Vagina (tissue), 2 donors: ENCODE measurements around the gene LHCGR. TPM values are rescaled to one million over a fixed set of nuclear protein-coding genes. Genes with fewer than 3 reads are reported as not detected.
"Not testable (repeated sequence)": the region's sequence is repeated elsewhere in the genome, so short reads cannot be mapped to it uniquely, and the experiment has no call there.

Experiments
- DNase-seq, 2 donors: peaks; one replicate each; pipeline ENCODE4 v3.0.0-alpha.2; 2017; ENCODE audit errors: extremely low spot score in 2 of 2
- H3K27ac ChIP-seq: fragments of 200-600 bp; sonication (generic); one replicate; pipeline ENCODE4 v1.5.1; 2019
- H3K27me3 ChIP-seq: fragments of 200-600 bp; sonication (generic); one replicate; pipeline ENCODE4 v1.5.1; 2019
- H3K36me3 ChIP-seq, 2 donors: fragments of 200-600 bp; sonication (generic); one replicate each; pipeline ENCODE4 v1.5.1; 2017 to 2019
- H3K4me1 ChIP-seq: fragments of 200-600 bp; sonication (generic); one replicate; pipeline ENCODE4 v1.5.1; 2019
- H3K4me3 ChIP-seq, 2 donors: fragments of 200-600 bp; sonication (generic); 1 replicate in 1 of 2; 2 replicates in 1 of 2; pipeline ENCODE4 v1.5.1; 2016 to 2019
- H3K9me3 ChIP-seq: fragments of 200-600 bp; sonication (generic); one replicate; pipeline ENCODE4 v1.5.1; 2019
- CTCF ChIP-seq, 3 experiments: fragments of 450-650 bp in 2 of 3; fragments of 200-600 bp in 1 of 3; sonication (generic) in 1 of 3; IDR thresholded peaks; one replicate each; pipeline ENCODE4 v1.5.1; 2017 to 2019; ENCODE audit warnings: antibody characterized with exemption in 3 of 3, mild to moderate bottlenecking in 2 of 3, moderate library complexity in 2 of 3
- POLR2A ChIP-seq, 2 donors: fragments of 450-650 bp; IDR thresholded peaks; one replicate each; pipeline ENCODE4 v1.6.1; 2017; ENCODE audit warnings: antibody characterized with exemption in 2 of 2, mild to moderate bottlenecking in 2 of 2, moderate library complexity in 2 of 2
- POLR2AphosphoS5 ChIP-seq, 2 donors: sonication (generic); formaldehyde crosslinking; IDR thresholded peaks; one replicate each; pipeline ENCODE4 v1.9.0; 2017; ENCODE audit warnings: antibody characterized with exemption in 2 of 2, mild to moderate bottlenecking in 2 of 2, low read depth in 1 of 2; ENCODE audit not compliant: insufficient read depth in 1 of 2
- intact Hi-C: fragments of 100-400 bp; cut with DNase I; formaldehyde crosslinking; loops from one replicate; pipeline ENCODE4 v1.15.1; 2023
- total RNA-seq: library from RNA; depleted of rRNA; stranded (reverse); fragments of >200 nt; gene quantifications from one replicate; pipeline ENCODE4 v1.2.3, GENCODE V29; 2016

Gene LHCGR
- total RNA-seq, 1 donor from 2014 or later, result not detected

GRCh38 chr2:48749291-48750127, 6.0 kb downstream of the LHCGR start:
- H3K4me1 ChIP-seq, result no peaks in the 10 kb centered on the region
- intact Hi-C loops, result no loop called here
- H3K27ac ChIP-seq, result no peak overlapping the region
- H3K4me3 ChIP-seq, result no peak overlapping the region
- no peak for DNase-seq
- H3K27me3 ChIP-seq, result no peaks in the 10 kb centered on the region
- no peak for TF ChIP-seq POLR2A (IDR thresholded peaks at IDR 0.05)
- no peak for TF ChIP-seq POLR2AphosphoS5 (IDR thresholded peaks at IDR 0.05; ENCODE audit: insufficient read depth in 1 of 2, low read depth in 1 of 2)
- TF ChIP-seq CTCF (IDR thresholded peaks at IDR 0.05), result no peak
- no peaks in the 10 kb centered on the region for H3K9me3 ChIP-seq
- no peaks in the 10 kb centered on the region for H3K36me3 ChIP-seq

GRCh38 chr2:48747319-48747718, 8.2 kb downstream of the LHCGR start:
- intact Hi-C loops, result no loop called here
- H3K27me3 ChIP-seq, result no peaks in the 10 kb centered on the region

GRCh38 chr2:48739236-48739635, 16.3 kb downstream of the LHCGR start:
- H3K4me3 ChIP-seq, H3K27ac ChIP-seq, DNase-seq, H3K9me3 ChIP-seq, H3K36me3 ChIP-seq, H3K4me1 ChIP-seq, intact Hi-C loops, H3K27me3 ChIP-seq: not testable (repeated sequence)

More at GRCh38 chr2:48747319-48747718, 8.2 kb downstream of the LHCGR start:
- Histone ChIP-seq H3K36me3 (no peaks in the 10 kb centered on the region), H3K9me3 (no peaks in the 10 kb centered on the region), H3K4me3 (no peak overlapping the region), H3K27ac (no peak overlapping the region), H3K4me1 (no peaks in the 10 kb centered on the region)
- no peak for DNase-seq
- no peak for TF ChIP-seq CTCF (IDR thresholded peaks at IDR 0.05)
- no peak for TF ChIP-seq POLR2AphosphoS5 (IDR thresholded peaks at IDR 0.05; ENCODE audit: insufficient read depth in 1 of 2, low read depth in 1 of 2)
- TF ChIP-seq POLR2A (IDR thresholded peaks at IDR 0.05), result no peak

GRCh38 chr2:48738806-48739205, 16.7 kb downstream of the LHCGR start:
- no peaks in the 10 kb centered on the region for H3K27me3 ChIP-seq
- no peaks in the 10 kb centered on the region for H3K9me3 ChIP-seq
- H3K36me3 ChIP-seq, result no peaks in the 10 kb centered on the region
- intact Hi-C loops, result no loop called here
- DNase-seq, result no peak
- TF ChIP-seq CTCF (IDR thresholded peaks at IDR 0.05) (no peak), POLR2A (IDR thresholded peaks at IDR 0.05) (no peak), POLR2AphosphoS5 (IDR thresholded peaks at IDR 0.05; ENCODE audit: insufficient read depth in 1 of 2, low read depth in 1 of 2) (no peak)
- H3K4me1 ChIP-seq, result peaks cover 1% of the 10 kb centered on the region
- H3K27ac ChIP-seq, result no peak overlapping the region
- no peak overlapping the region for H3K4me3 ChIP-seq

- Histone ChIP-seq H3K4me3 (no peak overlapping the region), H3K27me3 (no peaks in the 10 kb centered on the region), H3K27ac (no peak overlapping the region), H3K9me3 (no peaks in the 10 kb centered on the region), H3K4me1 (peaks cover 12% of the 10 kb centered on the region), H3K36me3 (no peaks in the 10 kb centered on the region)
- DNase-seq, result no peak
- TF ChIP-seq CTCF (IDR thresholded peaks at IDR 0.05) (no peak), POLR2A (IDR thresholded peaks at IDR 0.05) (no peak), POLR2AphosphoS5 (IDR thresholded peaks at IDR 0.05; ENCODE audit: insufficient read depth in 1 of 2, low read depth in 1 of 2) (no peak)
- intact Hi-C loops, result no loop called here
Observed at GRCh38 chr2:48736251-48736650, 19.3 kb downstream of the LHCGR start.
